ENCODE measurements around the gene RASGRF2.

GRCh38 chr5:81017320-81017719 lies 57.2 kb downstream of the RASGRF2 start:
- TF ChIP-seq EZH2phosphoT487 (IDR thresholded peaks at IDR 0.05; ENCODE audit: insufficient read depth, low read depth) (no peak), EZH2 (IDR thresholded peaks at IDR 0.05; ENCODE audit: insufficient read depth, poor library complexity, severe bottlenecking) (no peak)

Data from GM23248 (cell line).